Fibroblast of villous mesenchyme (primary cell): ENCODE results near the gene PPIF. TPM values are rescaled to one million over a fixed set of nuclear protein-coding genes. Genes with fewer than 3 reads are reported as not detected.

Experiments used
- DNase-seq: peaks from one replicate; pipeline ENCODE4 v3.0.0-alpha.2; 2010; ENCODE audit warnings: low read depth
- H3K4me3 ChIP-seq: 2 replicates; pipeline ENCODE4 v1.5.1; 2011; ENCODE audit warnings: low read depth, mild to moderate bottlenecking, low read length
- total RNA-seq: library from RNA; depleted of rRNA; stranded (reverse); fragments of >200 nt; gene quantifications from 2 replicates; pipeline ENCODE4 v1.2.3, GENCODE V29; 2012
- TF ChIP-seq, protein P1 (sequence below): IDR thresholded peaks from 2 replicates; pipeline ENCODE4 v1.5.1; 2012; ENCODE audit warnings: low read depth, mild to moderate bottlenecking, low read length; ENCODE audit not compliant: insufficient read depth

PPIF gene
- total RNA-seq, 1 donor: 42.7 TPM

DNA sequence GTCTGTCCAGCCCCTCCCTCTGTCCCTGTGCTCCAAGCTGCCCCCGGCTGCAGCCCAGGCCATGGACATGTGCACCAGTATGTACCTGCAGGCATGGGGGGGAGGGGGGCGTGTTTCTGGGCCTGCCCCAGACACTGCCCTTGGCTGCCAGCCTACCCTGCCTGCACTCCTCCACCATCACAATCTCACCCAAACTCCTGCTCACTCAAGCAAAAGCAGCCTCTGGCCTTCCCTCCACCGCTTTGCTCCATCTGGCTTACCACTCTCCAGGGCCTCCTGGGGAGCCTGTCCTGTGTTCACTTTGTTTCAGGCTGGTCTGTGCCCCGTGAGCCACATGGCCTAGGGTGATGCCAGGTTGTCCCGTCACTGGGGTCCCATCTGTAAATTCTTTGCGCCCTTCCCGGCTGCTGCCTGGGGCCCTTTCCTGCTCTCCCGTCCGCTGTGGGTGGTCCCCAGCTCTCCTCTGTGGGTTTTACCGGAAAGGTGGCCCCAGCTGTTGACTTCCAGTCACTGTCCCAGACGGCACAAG, 33.3 kb upstream of the PPIF start:
- DNase-seq: no peak
- TF ChIP-seq, protein P1, sequence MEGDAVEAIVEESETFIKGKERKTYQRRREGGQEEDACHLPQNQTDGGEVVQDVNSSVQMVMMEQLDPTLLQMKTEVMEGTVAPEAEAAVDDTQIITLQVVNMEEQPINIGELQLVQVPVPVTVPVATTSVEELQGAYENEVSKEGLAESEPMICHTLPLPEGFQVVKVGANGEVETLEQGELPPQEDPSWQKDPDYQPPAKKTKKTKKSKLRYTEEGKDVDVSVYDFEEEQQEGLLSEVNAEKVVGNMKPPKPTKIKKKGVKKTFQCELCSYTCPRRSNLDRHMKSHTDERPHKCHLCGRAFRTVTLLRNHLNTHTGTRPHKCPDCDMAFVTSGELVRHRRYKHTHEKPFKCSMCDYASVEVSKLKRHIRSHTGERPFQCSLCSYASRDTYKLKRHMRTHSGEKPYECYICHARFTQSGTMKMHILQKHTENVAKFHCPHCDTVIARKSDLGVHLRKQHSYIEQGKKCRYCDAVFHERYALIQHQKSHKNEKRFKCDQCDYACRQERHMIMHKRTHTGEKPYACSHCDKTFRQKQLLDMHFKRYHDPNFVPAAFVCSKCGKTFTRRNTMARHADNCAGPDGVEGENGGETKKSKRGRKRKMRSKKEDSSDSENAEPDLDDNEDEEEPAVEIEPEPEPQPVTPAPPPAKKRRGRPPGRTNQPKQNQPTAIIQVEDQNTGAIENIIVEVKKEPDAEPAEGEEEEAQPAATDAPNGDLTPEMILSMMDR: no peak
- no peak overlapping the region for H3K4me3 ChIP-seq

DNA sequence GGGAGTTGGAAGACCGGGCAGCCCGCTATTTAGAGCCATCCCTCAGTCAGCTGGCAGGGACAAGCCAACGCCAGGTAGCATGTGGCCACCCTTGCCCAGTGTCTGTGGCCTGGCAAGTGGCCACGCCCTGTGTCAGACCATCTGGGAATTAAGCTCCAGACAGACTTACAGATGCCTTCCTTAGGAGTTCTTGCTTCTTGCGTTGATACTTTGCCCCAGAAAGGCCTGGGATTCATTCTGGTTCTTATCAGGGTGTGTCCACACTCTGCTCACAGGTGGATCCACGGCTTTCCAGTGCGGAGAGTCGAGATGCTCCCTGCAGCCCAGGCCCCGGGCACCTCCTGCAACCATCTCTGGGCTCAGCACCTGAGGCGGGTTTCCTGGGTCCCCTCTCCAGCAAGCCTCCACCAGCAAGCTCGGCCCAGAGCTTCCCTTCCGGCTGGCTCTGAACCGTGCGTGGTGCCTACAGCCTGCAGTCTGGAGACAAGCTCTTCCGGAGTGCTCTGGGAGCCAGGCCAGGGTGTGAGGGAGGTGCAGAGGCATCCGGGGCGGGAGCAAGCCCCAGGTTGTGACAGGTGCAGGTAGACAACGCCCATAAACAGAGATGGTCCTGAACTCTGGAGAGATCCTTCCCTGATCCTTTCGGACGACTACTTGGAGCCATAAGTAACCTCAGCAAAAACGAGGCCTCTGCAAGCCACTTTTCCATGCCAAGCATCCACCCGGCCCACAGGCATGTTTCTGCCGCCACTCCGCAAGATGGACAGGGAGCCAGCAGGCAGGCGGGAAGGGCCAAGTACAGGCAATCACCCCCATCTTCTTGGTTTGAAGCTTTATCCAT, 32.3 kb upstream of the PPIF start:
- TF ChIP-seq, protein P1: no peak
- no peak for DNase-seq
- H3K4me3 ChIP-seq: no peak overlapping the region

DNA sequence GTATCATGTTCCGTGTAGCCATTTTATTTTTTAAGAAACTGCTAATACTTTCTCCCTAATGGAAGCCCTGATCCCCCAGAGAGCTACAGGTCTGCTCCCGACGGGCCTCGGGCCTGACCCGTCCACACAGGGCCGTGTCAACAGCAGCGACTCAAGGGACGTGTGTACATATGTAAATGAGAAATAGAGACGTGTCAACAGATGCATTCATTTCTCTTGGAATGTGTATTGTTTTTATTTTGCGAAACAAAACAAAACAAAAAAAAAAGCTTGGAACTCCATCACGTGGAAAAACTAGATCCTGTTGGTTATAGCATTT, 31.7 kb upstream of the PPIF start:
- DNase-seq: peak; percentile 57
- no peak overlapping the region for H3K4me3 ChIP-seq
- TF ChIP-seq, protein P1: no peak

DNA sequence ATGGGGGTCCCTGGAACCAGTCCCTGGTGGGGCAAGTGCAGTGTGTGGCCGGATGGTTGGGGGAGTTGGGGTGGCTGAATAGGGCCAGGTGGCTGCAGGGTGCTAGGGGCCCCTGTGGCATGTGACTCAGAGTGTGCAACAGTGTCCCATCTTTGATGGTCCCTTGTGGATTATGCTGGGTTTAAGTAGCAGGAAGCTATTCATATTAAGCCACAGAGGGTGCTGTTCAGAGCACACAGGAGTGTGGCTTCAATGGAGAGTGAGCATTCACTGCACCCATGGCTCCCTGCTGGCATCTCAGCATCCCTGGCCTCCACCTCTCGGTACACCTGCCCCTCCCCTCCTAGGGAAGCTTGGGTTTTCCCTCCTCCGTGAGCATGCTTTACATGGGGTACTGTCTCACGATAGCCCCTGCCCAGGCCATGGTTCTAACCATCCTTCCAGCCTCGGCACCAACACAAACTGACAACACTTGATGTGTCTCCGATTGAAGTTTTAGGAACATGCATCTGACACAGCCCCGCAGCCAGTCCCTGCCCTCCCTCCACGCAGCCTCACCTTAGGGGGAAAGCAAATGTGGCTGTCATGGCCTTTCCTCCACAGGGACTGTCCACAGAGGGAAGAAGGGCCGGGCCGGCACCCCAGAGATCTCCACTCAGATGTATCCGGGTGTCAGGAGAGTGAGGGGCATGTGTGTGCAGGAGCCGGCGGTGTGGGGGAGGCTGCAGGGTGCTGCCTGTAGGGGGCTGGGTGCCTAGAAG, 30.4 kb upstream of the PPIF start:
- H3K4me3 ChIP-seq: no peak overlapping the region
- no peak for DNase-seq
- TF ChIP-seq, protein P1: peak; percentile 16

DNA sequence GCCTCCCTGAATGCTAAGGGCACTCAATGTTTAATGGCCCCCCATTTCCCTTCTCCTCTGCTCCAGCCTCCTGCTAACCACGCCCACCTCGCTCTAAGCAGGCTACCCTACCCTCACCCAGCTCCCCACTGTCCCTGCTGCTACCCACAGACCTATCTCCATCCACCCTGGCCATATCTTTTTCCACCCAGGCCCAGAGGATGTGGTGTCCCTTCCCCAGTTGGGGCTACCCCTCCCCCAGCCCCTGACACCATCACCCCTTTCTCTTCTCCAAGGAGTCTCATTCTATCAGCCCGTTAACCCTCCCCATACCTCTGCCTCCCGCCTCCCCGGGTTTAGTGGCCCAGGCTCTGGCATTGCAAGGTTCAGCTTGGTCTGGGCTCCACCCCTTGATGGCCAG, 28.9 kb upstream of the PPIF start:
- TF ChIP-seq, protein P1: no peak
- no peak for DNase-seq
- no peak overlapping the region for H3K4me3 ChIP-seq

DNA sequence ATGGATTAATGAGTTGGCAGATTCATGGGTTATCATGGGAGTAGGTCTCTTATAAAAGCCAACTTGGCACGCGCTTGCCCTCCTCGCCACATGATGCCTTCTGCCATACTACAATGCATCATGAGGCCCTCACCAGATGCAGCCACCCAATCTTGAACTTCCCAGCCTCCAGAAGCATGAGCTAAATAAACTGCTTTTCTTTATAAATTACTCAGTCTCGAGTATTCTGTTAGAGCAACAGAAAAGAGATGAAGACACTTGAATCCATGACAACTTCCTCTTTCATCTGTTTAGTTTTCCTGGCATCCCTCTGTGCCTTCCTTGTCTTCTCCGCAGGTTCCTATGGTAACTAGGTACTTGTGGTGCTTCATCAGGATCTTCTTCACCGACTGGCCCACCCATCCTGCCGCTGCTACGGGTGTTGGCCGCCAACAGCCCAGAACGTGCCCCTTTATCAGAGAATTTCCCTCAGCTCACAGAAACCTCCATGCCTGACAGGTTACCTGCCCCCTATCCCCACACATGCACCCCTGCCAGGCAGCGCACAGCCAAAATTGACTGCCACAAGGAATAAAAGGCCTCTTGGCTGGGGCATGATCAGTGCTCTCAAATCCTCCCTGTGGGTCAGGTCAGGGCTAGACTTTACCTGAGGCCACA, 28.0 kb upstream of the PPIF start:
- TF ChIP-seq, protein P1: no peak
- no peak for DNase-seq
- H3K4me3 ChIP-seq: no peak overlapping the region
